Measurements from ENCODE around the gene VTA1.
"Not testable (repeated sequence)": the region's sequence is repeated elsewhere in the genome, so short reads cannot be mapped to it uniquely, and the experiment has no call there.

The VTA1 gene

DNA sequence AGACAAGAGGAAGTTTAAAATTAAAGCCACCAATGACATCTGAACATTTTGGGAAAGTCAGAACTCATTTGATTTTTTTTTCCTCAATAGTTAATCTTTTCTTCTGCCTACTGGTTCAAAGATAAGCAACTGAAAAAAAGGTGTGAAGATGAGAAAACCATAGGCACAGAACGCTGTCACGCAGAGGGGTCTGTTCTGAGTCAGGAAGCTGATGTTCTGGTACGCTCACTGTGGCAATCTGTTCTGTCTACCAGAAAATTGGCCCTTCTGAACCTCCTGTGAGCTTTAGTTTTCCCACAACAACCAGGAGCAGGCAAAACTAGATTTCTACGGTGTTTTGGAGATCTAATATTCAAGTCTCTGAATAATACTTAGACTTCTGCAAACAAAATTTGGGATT is 78.1 kb downstream of the VTA1 start:
- no peak overlapping the region for H3K4me2 ChIP-seq (ENCODE audit: low read length, poor library complexity, severe bottlenecking)
- H3K27me3 ChIP-seq (ENCODE audit: control insufficient read depth in 1 of 2, insufficient read depth in 1 of 2, low read length in 2 of 2) = no peaks in the 10 kb centered on the region
- no peaks in the 10 kb centered on the region for H3K4me1 ChIP-seq (ENCODE audit: control insufficient read depth, insufficient read depth, low read depth, low read length)
- peaks cover 0 to under 1% of the 10 kb centered on the region in 2 experiments for H3K36me3 ChIP-seq (ENCODE audit: control insufficient read depth in 1 of 2, insufficient read depth in 2 of 2, low read depth in 1 of 2, low read length in 2 of 2)
- H2AFZ ChIP-seq (ENCODE audit: low read depth, low read length) = no peak overlapping the region
- H2BK15ac ChIP-seq (ENCODE audit: low read depth, poor library complexity, severe bottlenecking) = no peak overlapping the region
- WGBS = 62% methylated on average over 3 of the region's 4 CpGs
- no peak overlapping the region for H2BK5ac ChIP-seq (ENCODE audit: low read depth, low read length, poor library complexity, severe bottlenecking)
- H3K79me1 ChIP-seq (replicated peaks; ENCODE audit: low read length, poor library complexity, severe bottlenecking) = no peaks in the 10 kb centered on the region
- H3K14ac ChIP-seq (ENCODE audit: low read length in 2 of 2) = no peak overlapping the region
- no peak overlapping the region for H3K4ac ChIP-seq (ENCODE audit: low read depth in 1 of 2, low read length in 2 of 2)
- no peak overlapping the region for H3K23ac ChIP-seq (ENCODE audit: low read length in 2 of 2)
- no peak overlapping the region for H3K27ac ChIP-seq (ENCODE audit: low read length, poor library complexity, severe bottlenecking)
- H3K4me3 ChIP-seq (ENCODE audit: insufficient read depth in 1 of 2, low read depth in 1 of 2, low read length in 2 of 2) = no peak overlapping the region
- H3K9ac ChIP-seq (ENCODE audit: low read length) = no peak overlapping the region
- H2BK120ac ChIP-seq (ENCODE audit: low read depth, low read length) = no peak overlapping the region
- H4K8ac ChIP-seq (ENCODE audit: low read length) = no peak overlapping the region
- peak; percentile 21 for DNase-seq
- no peak overlapping the region for H2BK12ac ChIP-seq (ENCODE audit: low read length in 2 of 2)
- no peak overlapping the region for H3K18ac ChIP-seq (ENCODE audit: low read depth in 1 of 2, low read length in 2 of 2)
- no peak overlapping the region for H4K91ac ChIP-seq (ENCODE audit: low read length)
- H2AK5ac ChIP-seq (ENCODE audit: low read length, severe bottlenecking) = no peak overlapping the region
- no peaks in the 10 kb centered on the region for H3K9me3 ChIP-seq (ENCODE audit: control insufficient read depth, low read length)

- H2AK5ac ChIP-seq (ENCODE audit: low read length, severe bottlenecking) = no peak overlapping the region
Measured at GRCh38 chr6:142225552-142225951, 78.5 kb downstream of the VTA1 start.

GRCh38 chr6:142226731-142227130 is 79.7 kb downstream of the VTA1 start:
- Histone ChIP-seq H2BK12ac (ENCODE audit: low read length in 2 of 2) (no peak overlapping the region), H3K27ac (ENCODE audit: low read length, poor library complexity, severe bottlenecking) (no peak overlapping the region), H2BK15ac (ENCODE audit: low read depth, poor library complexity, severe bottlenecking) (no peak overlapping the region), H3K14ac (ENCODE audit: low read length in 2 of 2) (no peak overlapping the region), H3K4me2 (ENCODE audit: low read length, poor library complexity, severe bottlenecking) (no peak overlapping the region), H2AFZ (ENCODE audit: low read depth, low read length) (no peak overlapping the region), H3K9ac (ENCODE audit: low read length) (no peak overlapping the region), H3K4me1 (ENCODE audit: control insufficient read depth, insufficient read depth, low read depth, low read length) (no peaks in the 10 kb centered on the region), H3K27me3 (ENCODE audit: control insufficient read depth in 1 of 2, insufficient read depth in 1 of 2, low read length in 2 of 2) (no peaks in the 10 kb centered on the region), H3K4ac (ENCODE audit: low read depth in 1 of 2, low read length in 2 of 2) (no peak overlapping the region), H4K91ac (ENCODE audit: low read length) (no peak overlapping the region), H3K23ac (ENCODE audit: low read length in 2 of 2) (no peak overlapping the region), H3K4me3 (ENCODE audit: insufficient read depth in 1 of 2, low read depth in 1 of 2, low read length in 2 of 2) (no peak overlapping the region), H4K8ac (ENCODE audit: low read length) (no peak overlapping the region), H3K18ac (ENCODE audit: low read depth in 1 of 2, low read length in 2 of 2) (no peak overlapping the region), H2BK120ac (ENCODE audit: low read depth, low read length) (no peak overlapping the region), H2AK5ac (ENCODE audit: low read length, severe bottlenecking) (no peak overlapping the region), H2BK5ac (ENCODE audit: low read depth, low read length, poor library complexity, severe bottlenecking) (no peak overlapping the region), H3K36me3 (ENCODE audit: control insufficient read depth in 1 of 2, insufficient read depth in 2 of 2, low read depth in 1 of 2, low read length in 2 of 2) (no peaks in the 10 kb centered on the region), H3K9me3 (ENCODE audit: control insufficient read depth, low read length) (no peaks in the 10 kb centered on the region), H3K79me1 (replicated peaks; ENCODE audit: low read length, poor library complexity, severe bottlenecking) (no peaks in the 10 kb centered on the region)
- no peak for DNase-seq
- 99% methylated on average over 4 of the region's 4 CpGs for WGBS

More at GRCh38 chr6:142225552-142225951, 78.5 kb downstream of the VTA1 start:
- H2AFZ ChIP-seq (ENCODE audit: low read depth, low read length) = no peak overlapping the region
- no peak overlapping the region for H3K18ac ChIP-seq (ENCODE audit: low read depth in 1 of 2, low read length in 2 of 2)
- H2BK15ac ChIP-seq (ENCODE audit: low read depth, poor library complexity, severe bottlenecking) = no peak overlapping the region
- no peak overlapping the region for H2BK12ac ChIP-seq (ENCODE audit: low read length in 2 of 2)
- H3K4me3 ChIP-seq (ENCODE audit: insufficient read depth in 1 of 2, low read depth in 1 of 2, low read length in 2 of 2) = no peak overlapping the region
- no peak overlapping the region for H3K14ac ChIP-seq (ENCODE audit: low read length in 2 of 2)
- no peak overlapping the region for H3K23ac ChIP-seq (ENCODE audit: low read length in 2 of 2)
- no peaks in the 10 kb centered on the region for H3K79me1 ChIP-seq (replicated peaks; ENCODE audit: low read length, poor library complexity, severe bottlenecking)
- H3K4me2 ChIP-seq (ENCODE audit: low read length, poor library complexity, severe bottlenecking) = no peak overlapping the region
- H3K9me3 ChIP-seq (ENCODE audit: control insufficient read depth, low read length) = no peaks in the 10 kb centered on the region
- no peak overlapping the region for H3K9ac ChIP-seq (ENCODE audit: low read length)
- WGBS = 76% methylated on average over 3 of the region's 5 CpGs
- no peak overlapping the region for H2BK5ac ChIP-seq (ENCODE audit: low read depth, low read length, poor library complexity, severe bottlenecking)
- H4K8ac ChIP-seq (ENCODE audit: low read length) = no peak overlapping the region
- H3K27me3 ChIP-seq (ENCODE audit: control insufficient read depth in 1 of 2, insufficient read depth in 1 of 2, low read length in 2 of 2) = no peaks in the 10 kb centered on the region
- H3K36me3 ChIP-seq (ENCODE audit: control insufficient read depth in 1 of 2, insufficient read depth in 2 of 2, low read depth in 1 of 2, low read length in 2 of 2) = no peaks in the 10 kb centered on the region
- no peak overlapping the region for H3K27ac ChIP-seq (ENCODE audit: low read length, poor library complexity, severe bottlenecking)
- no peak for DNase-seq
- no peak overlapping the region for H3K4ac ChIP-seq (ENCODE audit: low read depth in 1 of 2, low read length in 2 of 2)
- H4K91ac ChIP-seq (ENCODE audit: low read length) = no peak overlapping the region
- H2BK120ac ChIP-seq (ENCODE audit: low read depth, low read length) = no peak overlapping the region
- H3K4me1 ChIP-seq (ENCODE audit: control insufficient read depth, insufficient read depth, low read depth, low read length) = no peaks in the 10 kb centered on the region

GRCh38 chr6:142229518-142230270 is 82.6 kb downstream of the VTA1 start:
- H3K4me1 ChIP-seq (ENCODE audit: control insufficient read depth, insufficient read depth, low read depth, low read length); H2BK120ac ChIP-seq (ENCODE audit: low read depth, low read length); H3K27ac ChIP-seq (ENCODE audit: low read length, poor library complexity, severe bottlenecking); H2AFZ ChIP-seq (ENCODE audit: low read depth, low read length); H3K4me2 ChIP-seq (ENCODE audit: low read length, poor library complexity, severe bottlenecking); H3K79me1 ChIP-seq (replicated peaks; ENCODE audit: low read length, poor library complexity, severe bottlenecking); H3K4me3 ChIP-seq (ENCODE audit: insufficient read depth in 1 of 2, low read depth in 1 of 2, low read length in 2 of 2); H3K36me3 ChIP-seq (ENCODE audit: control insufficient read depth in 1 of 2, insufficient read depth in 2 of 2, low read depth in 1 of 2, low read length in 2 of 2); H2BK5ac ChIP-seq (ENCODE audit: low read depth, low read length, poor library complexity, severe bottlenecking); H4K91ac ChIP-seq (ENCODE audit: low read length); DNase-seq; H2BK12ac ChIP-seq (ENCODE audit: low read length in 2 of 2); H3K9ac ChIP-seq (ENCODE audit: low read length); H4K8ac ChIP-seq (ENCODE audit: low read length); H3K18ac ChIP-seq (ENCODE audit: low read depth in 1 of 2, low read length in 2 of 2); H3K23ac ChIP-seq (ENCODE audit: low read length in 2 of 2); H3K27me3 ChIP-seq (ENCODE audit: control insufficient read depth in 1 of 2, insufficient read depth in 1 of 2, low read length in 2 of 2); H2AK5ac ChIP-seq (ENCODE audit: low read length, severe bottlenecking); H3K4ac ChIP-seq (ENCODE audit: low read depth in 1 of 2, low read length in 2 of 2); H3K14ac ChIP-seq (ENCODE audit: low read length in 2 of 2); H2BK15ac ChIP-seq (ENCODE audit: low read depth, poor library complexity, severe bottlenecking); H3K9me3 ChIP-seq (ENCODE audit: control insufficient read depth, low read length): not testable (repeated sequence)
- WGBS = 90% methylated on average over 3 of the region's 6 CpGs
